Activated CD4-positive, alpha-beta T cell treated with anti-CD3 and anti-CD28 coated beads, Interleukin-2, amount 50 U/mL, for 24 hours (primary cell): ENCODE results near the gene CHD6.

ENCODE experiments used
- DNase-seq, 2 donors: peaks; one replicate each; pipeline ENCODE4 v3.0.0-alpha.2; 2020; ENCODE audit warnings: low read depth in 1 of 2, low spot score in 1 of 2

The CHD6 gene

GRCh38 chr20:41426086-41426830 is 191.9 kb downstream of the CHD6 start:
- no peak for DNase-seq

GRCh38 chr20:41425180-41425884 is 192.8 kb downstream of the CHD6 start:
- DNase-seq = no peak

GRCh38 chr20:41424546-41424945 is 193.6 kb downstream of the CHD6 start:
- no peak for DNase-seq

- no peak for DNase-seq
Observed at GRCh38 chr20:41424011-41424410, 194.2 kb downstream of the CHD6 start.

GRCh38 chr20:41422953-41423352 is 195.2 kb downstream of the CHD6 start:
- no peak for DNase-seq

- DNase-seq = no peak
Observed at GRCh38 chr20:41418739-41419293, 199.4 kb downstream of the CHD6 start.

GRCh38 chr20:41418031-41418430 is 200.1 kb downstream of the CHD6 start:
- DNase-seq = no peak

GRCh38 chr20:41415191-41415590 is 203.0 kb downstream of the CHD6 start:
- DNase-seq = no peak

- no peak for DNase-seq
Observed at GRCh38 chr20:41413169-41413568, 205.0 kb downstream of the CHD6 start.

GRCh38 chr20:41412324-41413120 is 205.7 kb downstream of the CHD6 start:
- DNase-seq = no peak

GRCh38 chr20:41411391-41411847 is 206.8 kb downstream of the CHD6 start:
- DNase-seq = no peak

- no peak for DNase-seq
Observed at GRCh38 chr20:41408986-41409385, 209.2 kb downstream of the CHD6 start.

GRCh38 chr20:41408156-41408794 is 209.9 kb downstream of the CHD6 start:
- DNase-seq = no peak

GRCh38 chr20:41407607-41408006 is 210.6 kb downstream of the CHD6 start:
- no peak for DNase-seq

GRCh38 chr20:41406896-41407444 is 211.2 kb downstream of the CHD6 start:
- no peak for DNase-seq

GRCh38 chr20:41406353-41406752 is 211.8 kb downstream of the CHD6 start:
- no peak for DNase-seq

- DNase-seq = no peak
Observed at GRCh38 chr20:41405436-41405835, 212.7 kb downstream of the CHD6 start.

GRCh38 chr20:41403604-41404003 is 214.6 kb downstream of the CHD6 start:
- DNase-seq = no peak

GRCh38 chr20:41398408-41398807 is 219.8 kb downstream of the CHD6 start:
- no peak for DNase-seq
